ENCODE data around the gene BNC2.

GRCh38 chr9:16407617-16408016 is 462.9 kb downstream of the BNC2 start:
- no peak for TF ChIP-seq CTCF (IDR thresholded peaks at IDR 0.05)
- TF ChIP-seq POLR2A (IDR thresholded peaks at IDR 0.05): no peak

Measured in Peyer's patch (tissue), 4 donors.